Stimulated activated CD4-positive, alpha-beta T cell treated with anti-CD3 and anti-CD28 coated beads, TNF-alpha, amount 100 ng/mL, for 48 hours (primary cell): ENCODE data around the gene THOC2.
"Not testable (repeated sequence)": the region's sequence is repeated elsewhere in the genome, so short reads cannot be mapped to it uniquely, and the experiment has no call there.

ENCODE experiments used
- DNase-seq, 3 donors: peaks; one replicate each; pipeline ENCODE4 v3.0.0-alpha.2; 2020; ENCODE audit warnings: low read depth in 3 of 3

THOC2 gene

GRCh38 chrX:123732670-123733363, at the start of gene THOC2:
Gene THOC2, minus strand, starts transcription at chrX:123733052. Its CDS starts 30 bp downstream, at chrX:123733022.
- peak; percentile 55 to 70 (median 55) for DNase-seq

GRCh38 chrX:123781786-123782185, 48.9 kb upstream of the THOC2 start:
- not testable (repeated sequence) for DNase-seq

- DNase-seq: no peak
Measured at GRCh38 chrX:123779908-123780396, 47.1 kb upstream of the THOC2 start.

- DNase-seq: no peak
Measured at GRCh38 chrX:123773258-123773988, 40.6 kb upstream of the THOC2 start.

- DNase-seq: no peak
Measured at GRCh38 chrX:123771449-123772064, 38.7 kb upstream of the THOC2 start.

GRCh38 chrX:123764967-123765871, 32.4 kb upstream of the THOC2 start:
- DNase-seq: peak; percentile 40 to 55 (median 43)

- not testable (repeated sequence) for DNase-seq
Measured at GRCh38 chrX:123759849-123760248, 27.0 kb upstream of the THOC2 start.

GRCh38 chrX:123757794-123758193, 24.9 kb upstream of the THOC2 start:
- not testable (repeated sequence) for DNase-seq

GRCh38 chrX:123756320-123756719, 23.5 kb upstream of the THOC2 start:
- no peak for DNase-seq

- no peak for DNase-seq
Measured at GRCh38 chrX:123755107-123755506, 22.3 kb upstream of the THOC2 start.

GRCh38 chrX:123753656-123754350, 21.0 kb upstream of the THOC2 start:
- no peak for DNase-seq

GRCh38 chrX:123749643-123750042, 16.8 kb upstream of the THOC2 start:
- no peak for DNase-seq

- DNase-seq: no peak
Measured at GRCh38 chrX:123745511-123745910, 12.7 kb upstream of the THOC2 start.

GRCh38 chrX:123743312-123743711, 10.5 kb upstream of the THOC2 start:
- no peak for DNase-seq

- DNase-seq: no peak
Measured at GRCh38 chrX:123742440-123742839, 9.6 kb upstream of the THOC2 start.

GRCh38 chrX:123740536-123740935, 7.7 kb upstream of the THOC2 start:
- no peak for DNase-seq

GRCh38 chrX:123740006-123740405, 7.2 kb upstream of the THOC2 start:
- no peak for DNase-seq

GRCh38 chrX:123739474-123739873, 6.6 kb upstream of the THOC2 start:
- DNase-seq: no peak

- DNase-seq: no peak
Measured at GRCh38 chrX:123738378-123738940, 5.6 kb upstream of the THOC2 start.

- no peak for DNase-seq
Measured at GRCh38 chrX:123736333-123736921, 3.6 kb upstream of the THOC2 start.
